Panc1 (cell line): Measurements from ENCODE around the gene KLHDC8A. TPM values are rescaled to one million over a fixed set of nuclear protein-coding genes. Genes with fewer than 3 reads are reported as not detected.

Experiments used
- ATAC-seq: fragments of 200-7000 bp; cut with Tn5 transposase; 2 replicates; pipeline ENCODE4 v1.9.1; 2020; ENCODE audit warnings: mild to moderate bottlenecking, moderate library complexity
- BruUV-seq: library from RNA; stranded (reverse); fragments of 400-500 nt; replicated peaks from 2 replicates; lab custom pipeline; 2021; lab: Mats Ljungman, UMichigan
- CTCF ChIA-PET: fragments of 300-600 bp; sonication (Branson Sonifier 250); formaldehyde crosslinking; loops from one replicate; lab custom pipeline; 2022; ENCODE audit warnings: antibody characterized with exemption; lab: Charles Lee
- POLR2A ChIA-PET: fragments of 300-600 bp; sonication (Branson Sonifier 250); formaldehyde crosslinking; loops from one replicate; lab custom pipeline; 2022; ENCODE audit warnings: antibody characterized with exemption; lab: Charles Lee
- DNase-seq: peaks from one replicate; pipeline ENCODE4 v3.0.0-alpha.2; 2010; ENCODE audit warnings: low read depth, low spot score
- H3K27ac ChIP-seq: 2 replicates; pipeline ENCODE4 v1.5.1; 2011; ENCODE audit warnings: mild to moderate bottlenecking, low read length, inconsistent platforms
- H3K27me3 ChIP-seq: fragments of 200-500 bp; sonication (Bioruptor generic); 2 replicates; pipeline ENCODE4 v1.6.0; 2014; ENCODE audit warnings: low read length, inconsistent platforms; ENCODE audit not compliant: control insufficient read depth, insufficient read depth
- H3K36me3 ChIP-seq: fragments of 200-500 bp; sonication (Bioruptor generic); 2 replicates; pipeline ENCODE4 v1.5.1; 2014; ENCODE audit warnings: inconsistent platforms, mild to moderate bottlenecking, low read length, moderate library complexity; ENCODE audit not compliant: control insufficient read depth, insufficient read depth
- H3K4me1 ChIP-seq: 2 replicates; pipeline ENCODE4 v1.5.1; 2011; ENCODE audit warnings: inconsistent platforms, mild to moderate bottlenecking, low read length, moderate library complexity; ENCODE audit not compliant: control insufficient read depth, insufficient read depth
- H3K4me3 ChIP-seq, 2 experiments: 2 replicates each; pipeline ENCODE4 v1.5.1; 2011 to 2012; ENCODE audit warnings: low read depth in 2 of 2, low read length in 2 of 2, mild to moderate bottlenecking in 2 of 2, inconsistent platforms in 1 of 2, moderate library complexity in 1 of 2
- H3K9me3 ChIP-seq: fragments of 200-500 bp; sonication (Bioruptor generic); 2 replicates; pipeline ENCODE4 v1.5.1; 2014; ENCODE audit warnings: low read depth, mild to moderate bottlenecking, inconsistent platforms, low read length, moderate library complexity; ENCODE audit not compliant: control insufficient read depth, insufficient read depth
- CTCF ChIP-seq: fragments of 450-650 bp; IDR thresholded peaks from 2 replicates; pipeline ENCODE4 v1.5.1; 2017; ENCODE audit warnings: mild to moderate bottlenecking
- POLR2AphosphoS5 ChIP-seq: IDR thresholded peaks from 2 replicates; pipeline ENCODE4 v1.6.1; 2012; ENCODE audit warnings: mild to moderate bottlenecking, low read depth, low read length, moderate library complexity
- REST ChIP-seq, 2 experiments: IDR thresholded peaks; 2 replicates each; pipeline ENCODE4 v1.6.1; 2011 to 2012; ENCODE audit warnings: low read depth in 2 of 2, control low read depth in 1 of 2, low read length in 1 of 2, mild to moderate bottlenecking in 1 of 2, moderate library complexity in 1 of 2; ENCODE audit not compliant: insufficient read depth in 1 of 2
- SIN3A ChIP-seq: IDR thresholded peaks from 2 replicates; pipeline ENCODE4 v1.6.1; 2012; ENCODE audit warnings: low read depth, mild to moderate bottlenecking, low read length, moderate library complexity, borderline replicate concordance; ENCODE audit not compliant: insufficient read depth
- TCF7L2 ChIP-seq: IDR thresholded peaks from 2 replicates; pipeline ENCODE4 v1.6.1; 2011; ENCODE audit warnings: mild to moderate bottlenecking, low read depth, low read length, inconsistent platforms
- in situ Hi-C: cut with HindIII; loops from 2 replicates; pipeline ENCODE4 v1.10.0; 2016; ENCODE audit warnings: low sequenced_read_pairs, low pct_unique_long_range_greater_than_20kb
- intact Hi-C: fragments of 100-400 bp; cut with micrococcal nuclease; formaldehyde crosslinking; loops from one replicate; pipeline ENCODE4 v1.10.0; 2022; ENCODE audit not compliant: unreplicated experiment
- total RNA-seq: library from RNA; stranded (reverse); gene quantifications from one replicate; pipeline ENCODE4 v1.2.1, GENCODE V29; 2021; ENCODE audit not compliant: unreplicated experiment

The KLHDC8A gene
- total RNA-seq, 1 experiment from 2014 or later = 0.31 TPM

GRCh38 chr1:205328476-205328875 is 28.2 kb downstream of the KLHDC8A start:
- intact Hi-C loops = no loop called here
- H3K9me3 ChIP-seq = no peaks in the 10 kb centered on the region
- no peak overlapping the region for H3K27ac ChIP-seq
- CTCF ChIA-PET = interaction anchor here (0.9 kb wide), 1 partner anchor 55 kb away, joined by 4 read pairs; no protein-coding TSS in a partner anchor
- no peak for TF ChIP-seq REST (IDR thresholded peaks at IDR 0.05; ENCODE audit: insufficient read depth in 1 of 2, low read depth in 2 of 2, low read length in 1 of 2)
- TF ChIP-seq CTCF = no peak
- TF ChIP-seq TCF7L2 = no peak
- ATAC-seq (no peak), DNase-seq (no peak)
- peaks cover 11% of the 10 kb centered on the region for H3K4me1 ChIP-seq
- no peaks in the 10 kb centered on the region for H3K36me3 ChIP-seq
- H3K27me3 ChIP-seq = no peaks in the 10 kb centered on the region
- POLR2A ChIA-PET = no interaction called here
- in situ Hi-C loops = no loop called here
- no TSS peak for BruUV-seq
- H3K4me3 ChIP-seq = no peak overlapping the region

DNA sequence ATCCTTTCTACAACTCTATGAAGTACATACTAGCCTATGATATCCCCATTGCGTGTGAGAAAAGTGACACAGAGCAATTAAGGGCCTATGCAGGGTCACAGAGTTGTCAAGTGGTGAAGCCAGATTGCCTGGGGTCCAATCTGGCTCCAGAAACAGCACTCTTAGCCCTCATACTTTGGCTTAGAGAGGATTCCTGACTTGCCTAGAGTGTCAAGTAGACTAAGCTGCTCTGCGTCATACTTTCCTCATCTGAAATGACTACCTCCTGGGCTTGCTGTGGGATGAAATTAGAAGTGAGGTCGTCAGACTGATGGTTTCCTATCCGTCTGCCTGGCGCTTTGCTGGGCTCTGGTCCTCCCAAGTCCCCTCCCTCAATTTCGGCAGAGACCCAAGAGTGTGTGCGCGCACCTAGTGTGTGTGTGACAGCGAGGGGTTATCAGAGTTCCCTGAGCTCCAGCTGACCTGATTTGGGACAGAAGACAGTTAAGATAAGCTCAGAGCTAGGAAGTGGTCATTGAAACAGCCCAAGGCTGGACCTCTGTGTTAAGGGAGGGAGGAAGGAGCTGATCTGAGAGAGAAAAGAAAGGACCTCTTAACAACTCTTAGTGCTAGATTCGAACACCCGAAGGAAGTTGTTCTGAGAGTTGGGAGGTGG is 29.8 kb downstream of the KLHDC8A start:
- intact Hi-C loops (no loop called here), in situ Hi-C loops (no loop called here)
- no peak for TF ChIP-seq TCF7L2
- no peak for TF ChIP-seq CTCF
- TF ChIP-seq SIN3A = no peak
- TF ChIP-seq REST (IDR thresholded peaks at IDR 0.05; ENCODE audit: insufficient read depth in 1 of 2, low read depth in 2 of 2, low read length in 1 of 2) = no peak
- no peak for TF ChIP-seq POLR2AphosphoS5
- Histone ChIP-seq H3K36me3 (no peaks in the 10 kb centered on the region), H3K4me1 (peaks cover 11% of the 10 kb centered on the region), H3K4me3 (no peak overlapping the region), H3K9me3 (no peaks in the 10 kb centered on the region), H3K27ac (no peak overlapping the region; the same call in 1 of the 2 replicates), H3K27me3 (no peaks in the 10 kb centered on the region)
- DNase-seq = no peak
- ChIA-PET POLR2A (no interaction called here), CTCF (interaction anchor here (0.6 to 5.8 kb wide), 4 partner anchors 26 to 98 kb away, joined by 3 to 149 read pairs (median 5); no protein-coding TSS in a partner anchor)
- BruUV-seq = no TSS peak
- ATAC-seq = no peak
